Thyroid gland (tissue), 4 donors: ENCODE results near the gene HOXC11.

ENCODE experiments used
- CTCF ChIP-seq, 6 experiments: fragments of 200-600 bp in 3 of 6; fragments of 450-650 bp in 3 of 6; sonication (generic) in 3 of 6; IDR thresholded peaks; one replicate each; pipeline ENCODE4 v1.5.1; 2016 to 2019; ENCODE audit warnings: antibody characterized with exemption in 6 of 6, mild to moderate bottlenecking in 2 of 6, inconsistent platforms in 1 of 6, moderate library complexity in 1 of 6
- POLR2A ChIP-seq, 2 donors: fragments of 450-650 bp; IDR thresholded peaks; one replicate each; pipeline ENCODE4 v1.6.1; 2017; ENCODE audit warnings: antibody characterized with exemption in 2 of 2, mild to moderate bottlenecking in 2 of 2, moderate library complexity in 1 of 2

- no peak for TF ChIP-seq CTCF (IDR thresholded peaks at IDR 0.05)
- no peak for TF ChIP-seq POLR2A (IDR thresholded peaks at IDR 0.05)
Measured at GRCh38 chr12:54010053-54010971, 37.4 kb downstream of the HOXC11 start.
